Measurements from ENCODE around the gene BAIAP2.

BAIAP2 gene

DNA sequence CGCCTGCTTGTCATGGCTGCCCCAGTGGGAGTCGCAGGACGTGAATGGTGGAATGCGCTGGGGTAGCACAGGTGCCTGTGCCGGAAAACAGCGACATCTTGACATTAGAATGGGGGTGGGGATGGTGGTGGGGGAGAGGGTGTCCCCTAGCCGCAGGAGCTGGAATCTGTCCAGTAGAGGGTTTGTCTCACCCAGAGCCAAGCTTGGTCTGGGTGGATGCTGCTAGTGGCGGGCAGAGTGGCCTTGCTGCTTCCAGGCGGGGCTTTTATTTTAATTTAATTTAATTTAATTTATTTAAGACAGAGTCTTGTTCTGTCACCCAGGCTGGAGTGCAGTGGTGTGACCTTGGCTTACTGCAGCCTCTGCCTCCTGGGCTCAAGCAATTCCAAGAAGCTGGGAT is 7.7 kb downstream of the BAIAP2 start:
- Histone ChIP-seq H3K4me1 (ENCODE audit: insufficient read depth, low read length, poor library complexity, severe bottlenecking) (no peaks in the 10 kb centered on the region), H3K9me2 (replicated peaks; ENCODE audit: low read depth, low read length) (no peaks in the 10 kb centered on the region), H3K27me3 (ENCODE audit: insufficient read depth, low read length, poor library complexity, severe bottlenecking) (no peaks in the 10 kb centered on the region), H3K4me3 (ENCODE audit: low read length, poor library complexity, severe bottlenecking) (no peak overlapping the region), H4K20me1 (ENCODE audit: insufficient read depth, low read length, poor library complexity, severe bottlenecking) (no peaks in the 10 kb centered on the region), H3K4me2 (ENCODE audit: low read depth, low read length, poor library complexity, severe bottlenecking) (no peak overlapping the region), H3K9ac (ENCODE audit: low read depth, low read length, poor library complexity, severe bottlenecking) (no peak overlapping the region), H3F3A (ENCODE audit: low read depth) (no peaks in the 10 kb centered on the region), H3K36me3 (ENCODE audit: insufficient read depth, low read length) (no peaks in the 10 kb centered on the region), H3K79me2 (ENCODE audit: insufficient read depth, low read length) (no peaks in the 10 kb centered on the region), H2AFZ (ENCODE audit: low read length) (no peak overlapping the region), H3K9me3 (ENCODE audit: insufficient read depth, low read depth, low read length) (no peaks in the 10 kb centered on the region)
- TF ChIP-seq, protein P1, sequence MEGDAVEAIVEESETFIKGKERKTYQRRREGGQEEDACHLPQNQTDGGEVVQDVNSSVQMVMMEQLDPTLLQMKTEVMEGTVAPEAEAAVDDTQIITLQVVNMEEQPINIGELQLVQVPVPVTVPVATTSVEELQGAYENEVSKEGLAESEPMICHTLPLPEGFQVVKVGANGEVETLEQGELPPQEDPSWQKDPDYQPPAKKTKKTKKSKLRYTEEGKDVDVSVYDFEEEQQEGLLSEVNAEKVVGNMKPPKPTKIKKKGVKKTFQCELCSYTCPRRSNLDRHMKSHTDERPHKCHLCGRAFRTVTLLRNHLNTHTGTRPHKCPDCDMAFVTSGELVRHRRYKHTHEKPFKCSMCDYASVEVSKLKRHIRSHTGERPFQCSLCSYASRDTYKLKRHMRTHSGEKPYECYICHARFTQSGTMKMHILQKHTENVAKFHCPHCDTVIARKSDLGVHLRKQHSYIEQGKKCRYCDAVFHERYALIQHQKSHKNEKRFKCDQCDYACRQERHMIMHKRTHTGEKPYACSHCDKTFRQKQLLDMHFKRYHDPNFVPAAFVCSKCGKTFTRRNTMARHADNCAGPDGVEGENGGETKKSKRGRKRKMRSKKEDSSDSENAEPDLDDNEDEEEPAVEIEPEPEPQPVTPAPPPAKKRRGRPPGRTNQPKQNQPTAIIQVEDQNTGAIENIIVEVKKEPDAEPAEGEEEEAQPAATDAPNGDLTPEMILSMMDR (conservative IDR thresholded peaks at IDR 0.05; ENCODE audit: low read length), result no peak
- no peak for TF ChIP-seq EZH2phosphoT487 (IDR thresholded peaks at IDR 0.05; ENCODE audit: borderline replicate concordance)

DNA sequence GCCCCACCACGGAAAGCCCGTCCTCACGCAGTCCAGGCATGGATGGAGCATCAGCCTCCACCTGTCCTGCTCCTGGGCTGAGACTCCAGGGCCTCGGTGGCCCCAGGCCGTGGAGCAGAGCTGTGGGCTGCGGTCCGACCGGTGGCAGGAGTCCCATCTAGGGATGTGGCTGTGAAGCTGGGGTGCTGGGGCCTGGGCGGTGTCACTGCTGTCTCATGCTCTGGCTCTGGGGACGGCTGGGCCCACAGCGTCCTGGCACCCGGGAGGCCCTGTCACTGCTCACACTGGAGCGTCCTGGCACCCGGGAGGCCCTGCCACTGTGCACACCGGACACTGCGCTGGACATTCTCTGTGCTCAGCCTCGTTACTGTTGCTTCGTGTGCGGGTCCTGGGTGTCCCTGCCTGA is 8.4 kb downstream of the BAIAP2 start:
- no peaks in the 10 kb centered on the region for H3K79me2 ChIP-seq (ENCODE audit: insufficient read depth, low read length)
- H3K9me3 ChIP-seq (ENCODE audit: insufficient read depth, low read depth, low read length), result no peaks in the 10 kb centered on the region
- no peak for TF ChIP-seq EZH2phosphoT487 (IDR thresholded peaks at IDR 0.05; ENCODE audit: borderline replicate concordance)
- TF ChIP-seq, protein P1 (conservative IDR thresholded peaks at IDR 0.05; ENCODE audit: low read length), result no peak
- no peaks in the 10 kb centered on the region for H4K20me1 ChIP-seq (ENCODE audit: insufficient read depth, low read length, poor library complexity, severe bottlenecking)
- no peak overlapping the region for H2AFZ ChIP-seq (ENCODE audit: low read length)
- no peak overlapping the region for H3K9ac ChIP-seq (ENCODE audit: low read depth, low read length, poor library complexity, severe bottlenecking)
- H3K4me3 ChIP-seq (ENCODE audit: low read length, poor library complexity, severe bottlenecking), result no peak overlapping the region
- no peak overlapping the region for H3K4me2 ChIP-seq (ENCODE audit: low read depth, low read length, poor library complexity, severe bottlenecking)
- H3F3A ChIP-seq (ENCODE audit: low read depth), result no peaks in the 10 kb centered on the region
- no peaks in the 10 kb centered on the region for H3K36me3 ChIP-seq (ENCODE audit: insufficient read depth, low read length)
- no peaks in the 10 kb centered on the region for H3K27me3 ChIP-seq (ENCODE audit: insufficient read depth, low read length, poor library complexity, severe bottlenecking)
- H3K9me2 ChIP-seq (replicated peaks; ENCODE audit: low read depth, low read length), result no peaks in the 10 kb centered on the region
- H3K4me1 ChIP-seq (ENCODE audit: insufficient read depth, low read length, poor library complexity, severe bottlenecking), result no peaks in the 10 kb centered on the region

DNA sequence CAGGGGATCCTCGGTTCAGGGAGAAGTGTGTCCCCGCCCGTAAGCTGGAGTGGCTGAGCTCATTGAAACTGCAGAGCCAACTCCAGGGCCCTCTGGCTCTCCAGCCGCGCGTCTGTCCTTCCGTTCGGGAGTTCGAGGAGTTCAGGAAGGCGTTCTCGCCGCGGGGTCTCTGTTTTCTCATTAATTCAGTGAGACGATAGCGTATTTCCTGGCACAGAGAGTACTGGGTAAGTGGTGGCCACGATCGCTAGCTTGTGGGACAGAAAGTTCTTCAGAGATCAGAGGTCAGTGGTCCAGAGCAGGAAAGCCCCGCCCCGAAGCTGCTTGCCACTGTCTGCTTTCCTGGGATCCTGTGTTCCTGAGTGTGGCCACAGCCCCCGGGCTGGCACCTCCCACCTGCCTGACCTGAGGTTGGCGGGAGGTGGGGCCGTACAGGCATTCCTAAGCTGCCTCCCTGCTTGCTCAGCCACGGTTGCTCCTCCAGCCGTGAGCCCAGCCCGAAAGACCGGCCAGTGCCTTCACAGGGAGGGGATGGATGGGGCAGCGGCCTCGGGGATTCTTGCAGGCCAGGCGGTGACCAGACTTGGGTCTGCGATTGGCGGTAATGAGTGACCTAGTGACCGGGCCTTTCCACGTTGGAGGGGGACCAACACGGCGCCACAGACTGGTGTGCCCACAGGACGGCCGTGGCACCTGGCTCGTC is 8.9 kb downstream of the BAIAP2 start:
- Histone ChIP-seq H2AFZ (ENCODE audit: low read length) (no peak overlapping the region), H3K4me2 (ENCODE audit: low read depth, low read length, poor library complexity, severe bottlenecking) (no peak overlapping the region), H3K4me1 (ENCODE audit: insufficient read depth, low read length, poor library complexity, severe bottlenecking) (no peaks in the 10 kb centered on the region), H4K20me1 (ENCODE audit: insufficient read depth, low read length, poor library complexity, severe bottlenecking) (no peaks in the 10 kb centered on the region), H3K9me2 (replicated peaks; ENCODE audit: low read depth, low read length) (no peaks in the 10 kb centered on the region), H3F3A (ENCODE audit: low read depth) (no peaks in the 10 kb centered on the region), H3K9ac (ENCODE audit: low read depth, low read length, poor library complexity, severe bottlenecking) (no peak overlapping the region), H3K9me3 (ENCODE audit: insufficient read depth, low read depth, low read length) (no peaks in the 10 kb centered on the region), H3K4me3 (ENCODE audit: low read length, poor library complexity, severe bottlenecking) (no peak overlapping the region), H3K27me3 (ENCODE audit: insufficient read depth, low read length, poor library complexity, severe bottlenecking) (no peaks in the 10 kb centered on the region), H3K79me2 (ENCODE audit: insufficient read depth, low read length) (no peaks in the 10 kb centered on the region), H3K36me3 (ENCODE audit: insufficient read depth, low read length) (no peaks in the 10 kb centered on the region)
- no peak for TF ChIP-seq EZH2phosphoT487 (IDR thresholded peaks at IDR 0.05; ENCODE audit: borderline replicate concordance)
- TF ChIP-seq, protein P1 (conservative IDR thresholded peaks at IDR 0.05; ENCODE audit: low read length), result no peak

All from Loucy (cell line).